ENCODE measurements around the gene CALCOCO2.

CALCOCO2 gene

DNA sequence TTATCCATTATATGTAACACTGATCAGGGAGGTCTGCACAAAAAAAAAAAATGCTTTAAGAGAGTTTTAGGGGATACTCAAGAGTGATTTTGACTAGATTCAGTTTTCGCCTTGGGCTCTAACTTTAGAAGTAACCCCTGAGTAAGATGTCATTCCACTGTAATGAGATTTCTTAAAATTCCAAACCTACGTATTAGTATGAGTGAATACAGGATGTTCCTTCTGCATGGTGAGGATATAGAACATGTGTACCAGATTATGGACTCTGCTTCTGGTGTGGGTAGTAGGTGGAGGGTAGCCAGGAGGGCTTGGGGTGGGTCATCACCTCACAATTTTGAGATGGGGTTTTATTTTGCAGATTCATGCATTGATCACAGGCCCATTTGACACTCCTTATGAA is 81.6 kb downstream of the CALCOCO2 start:
- in situ Hi-C loops (cut with HindIII; ENCODE audit: low sequenced_read_pairs), result no loop called here

All from endothelial cell of hepatic sinusoid (primary cell).